Esophagus squamous epithelium (tissue), 5 donors: ENCODE measurements around the gene FILIP1L. TPM values are rescaled to one million over a fixed set of nuclear protein-coding genes. Genes with fewer than 3 reads are reported as not detected.

Source experiments
- DNase-seq: peaks from one replicate; lab custom pipeline; 2025; lab: John Stamatoyannopoulos, UW
- H3K27ac ChIP-seq, 4 donors: fragments of 200-600 bp; sonication (generic); one replicate each; pipeline ENCODE4 v1.5.1; 2016 to 2019; ENCODE audit warnings: mild to moderate bottlenecking in 1 of 4
- H3K27me3 ChIP-seq, 4 donors: fragments of 200-600 bp; sonication (generic); 1 replicate in 3 of 4; 2 replicates in 1 of 4; pipeline versions ENCODE4 v1.5.1 to v1.6.0; 2017 to 2021; ENCODE audit warnings: antibody characterized with exemption in 1 of 4
- H3K36me3 ChIP-seq, 3 donors: fragments of 200-600 bp; sonication (generic); one replicate each; pipeline ENCODE4 v1.5.1; 2016 to 2019
- H3K4me1 ChIP-seq, 3 donors: fragments of 200-600 bp; sonication (generic); one replicate each; pipeline ENCODE4 v1.5.1; 2017 to 2019
- H3K4me3 ChIP-seq, 4 donors: fragments of 200-600 bp; sonication (generic); 1 replicate in 3 of 4; 2 replicates in 1 of 4; pipeline ENCODE4 v1.5.1; 2016 to 2019; ENCODE audit warnings: mild to moderate bottlenecking in 2 of 4, moderate library complexity in 1 of 4
- H3K9me3 ChIP-seq, 3 donors: fragments of 200-600 bp; sonication (generic); one replicate each; pipeline ENCODE4 v1.5.1; 2016 to 2019
- CTCF ChIP-seq, 6 experiments: fragments of 450-650 bp in 4 of 6; fragments of 200-600 bp in 2 of 6; sonication (generic) in 2 of 6; IDR thresholded peaks; one replicate each; pipeline ENCODE4 v1.5.1; 2016 to 2019; ENCODE audit warnings: antibody characterized with exemption in 6 of 6, mild to moderate bottlenecking in 4 of 6, moderate library complexity in 4 of 6
- POLR2A ChIP-seq, 4 donors: fragments of 450-650 bp; IDR thresholded peaks; one replicate each; pipeline ENCODE4 v1.6.1; 2017; ENCODE audit warnings: antibody characterized with exemption in 4 of 4, mild to moderate bottlenecking in 4 of 4, moderate library complexity in 3 of 4
- WGBS, 2 donors: methylation state at CpG; one replicate each; pipeline ENCODE4 v1.1.5; 2018; 5-methylcytosine and 5-hydroxymethylcytosine counted together
- intact Hi-C: fragments of 100-400 bp; cut with DNase I; formaldehyde crosslinking; loops from one replicate; pipeline ENCODE4 v1.15.0; 2022
- total RNA-seq, 4 donors: library from RNA; depleted of rRNA; stranded (reverse); fragments of >200 nt; gene quantifications; one replicate each; pipeline ENCODE4 v1.1.0, GENCODE V29; 2016
- donor health status: DM: yes; HTN: yes; CAD: no.

Gene FILIP1L
- total RNA-seq, 4 donors from 2014 or later: 2.5 to 23.5 (median 10.7) TPM

- Histone ChIP-seq H3K27ac (no peak overlapping the region), H3K4me1 (peaks cover 5 to 26% (median 10%) of the 10 kb centered on the region in 3 donors), H3K27me3 (no peaks in the 10 kb centered on the region), H3K4me3 (no peak overlapping the region), H3K9me3 (no peaks in the 10 kb centered on the region), H3K36me3 (no peaks in the 10 kb centered on the region)
- intact Hi-C loops: no loop called here
- WGBS, 2 donors: 96 to 100% methylated on average over 1 of the region's 1 CpG
- DNase-seq: no peak
- no peak for TF ChIP-seq POLR2A (IDR thresholded peaks at IDR 0.05)
- no peak for TF ChIP-seq CTCF (IDR thresholded peaks at IDR 0.05)
These were observed 20.5 kb downstream of the FILIP1L start for GRCh38 chr3:100093831-100094230.

- no peak for DNase-seq
- no peak for TF ChIP-seq CTCF (IDR thresholded peaks at IDR 0.05)
- TF ChIP-seq POLR2A (IDR thresholded peaks at IDR 0.05): no peak
- no peaks in the 10 kb centered on the region for H3K9me3 ChIP-seq
- H3K27me3 ChIP-seq: no peaks in the 10 kb centered on the region
- no peaks in the 10 kb centered on the region for H3K36me3 ChIP-seq
- H3K4me1 ChIP-seq: peaks cover 0 to 11% (median 2%) of the 10 kb centered on the region in 3 donors
- intact Hi-C loops: no loop called here
- no peak overlapping the region for H3K4me3 ChIP-seq
- H3K27ac ChIP-seq: no peak overlapping the region
These were observed 23.7 kb downstream of the FILIP1L start for GRCh38 chr3:100090669-100091005.

- WGBS, 2 donors: 74 to 76% methylated on average over 7 of the region's 7 CpGs
- intact Hi-C loops: no loop called here
- no peak for DNase-seq
- H3K27me3 ChIP-seq: no peaks in the 10 kb centered on the region
- H3K4me1 ChIP-seq: peaks cover 0 to 11% (median 2%) of the 10 kb centered on the region in 3 donors
- H3K9me3 ChIP-seq: no peaks in the 10 kb centered on the region
- no peak overlapping the region for H3K4me3 ChIP-seq
- H3K36me3 ChIP-seq: no peaks in the 10 kb centered on the region
- no peak overlapping the region for H3K27ac ChIP-seq
- TF ChIP-seq POLR2A (IDR thresholded peaks at IDR 0.05): no peak
- peak in 4 of 6 experiments; percentile 7 to 65 (median 38) for TF ChIP-seq CTCF (IDR thresholded peaks at IDR 0.05)
These were observed 24.3 kb downstream of the FILIP1L start for GRCh38 chr3:100089812-100090668.

GRCh38 chr3:100088735-100089368 lies 25.4 kb downstream of the FILIP1L start:
- H3K4me3 ChIP-seq: no peak overlapping the region
- no peak for TF ChIP-seq POLR2A (IDR thresholded peaks at IDR 0.05)
- no peak for TF ChIP-seq CTCF (IDR thresholded peaks at IDR 0.05)
- H3K4me1 ChIP-seq: peaks cover 0 to 11% (median 2%) of the 10 kb centered on the region in 3 donors
- no peak overlapping the region for H3K27ac ChIP-seq
- WGBS, 2 donors: 68 to 77% methylated on average over 2 of the region's 2 CpGs
- intact Hi-C loops: no loop called here
- H3K36me3 ChIP-seq: no peaks in the 10 kb centered on the region
- H3K9me3 ChIP-seq: no peaks in the 10 kb centered on the region
- H3K27me3 ChIP-seq: no peaks in the 10 kb centered on the region
- no peak for DNase-seq

- H3K36me3 ChIP-seq: no peaks in the 10 kb centered on the region
- H3K27ac ChIP-seq: peak overlapping the region in 3 of 4 donors; percentile 13 to 32 (median 24)
- intact Hi-C loops: no loop called here
- TF ChIP-seq POLR2A (IDR thresholded peaks at IDR 0.05): no peak
- TF ChIP-seq CTCF (IDR thresholded peaks at IDR 0.05): no peak
- no peak overlapping the region for H3K4me3 ChIP-seq
- no peaks in the 10 kb centered on the region for H3K9me3 ChIP-seq
- no peak for DNase-seq
- no peaks in the 10 kb centered on the region for H3K27me3 ChIP-seq
- H3K4me1 ChIP-seq: peaks cover 0 to 11% (median 2%) of the 10 kb centered on the region in 3 donors
These were observed 27.1 kb downstream of the FILIP1L start for GRCh38 chr3:100087198-100087597.
